ENCODE measurements around the gene ZNF570. TPM values are rescaled to one million over a fixed set of nuclear protein-coding genes. Genes with fewer than 3 reads are reported as not detected.

Gene ZNF570
- total and polyA plus RNA-seq, 2 of the 13 experiments (the other 11 are each of a cell fraction or from before 2014, with no cell fraction given) = 1.0 to 4.4 TPM

DNA sequence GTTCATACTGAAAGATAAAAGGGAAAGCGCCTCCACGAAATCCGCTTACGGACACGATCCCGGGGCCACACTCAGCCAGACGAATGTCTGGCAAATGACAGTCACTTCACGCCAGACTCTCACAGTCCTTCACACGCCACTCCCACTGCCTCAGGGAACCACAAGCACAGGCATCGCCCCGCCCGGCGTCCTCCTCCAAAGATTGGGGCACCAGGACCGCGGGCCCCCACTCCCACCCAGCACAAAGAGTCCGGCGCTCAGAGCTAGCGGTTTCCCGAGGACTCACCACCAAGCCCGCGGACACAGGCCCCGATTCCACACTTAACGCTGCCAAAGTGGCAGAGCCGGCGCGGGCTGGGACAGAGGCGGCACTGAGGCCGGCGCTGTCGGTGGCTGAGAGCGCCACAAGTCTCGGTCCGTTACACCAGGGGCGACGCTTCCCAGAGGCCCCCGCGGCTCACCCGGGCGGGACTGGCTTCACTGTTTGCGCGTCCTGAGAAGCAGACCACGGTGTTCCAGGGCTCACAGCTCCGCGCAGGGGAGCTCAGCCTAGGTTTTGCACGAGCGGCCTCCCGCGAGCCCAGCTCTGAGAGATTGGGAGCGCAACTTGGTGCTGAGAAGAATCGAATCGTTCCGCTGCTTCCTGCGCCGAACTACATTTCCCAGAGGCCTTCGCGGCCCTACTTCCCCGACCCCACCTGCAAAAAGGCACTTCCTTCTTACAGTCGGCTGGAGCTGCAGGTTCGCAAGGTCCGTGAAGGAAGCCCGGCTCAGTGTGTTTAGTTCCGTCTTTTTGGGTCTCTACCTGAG lies 2.2 kb upstream of the ZNF570 start, which contains the start of gene ZNF569 (continued):
- TF ChIP-seq ZBTB7B (CRISPR knock-in tag; IDR thresholded peaks at IDR 0.05) (no peak), SMARCC2 (IDR thresholded peaks at IDR 0.05) (no peak), ZNF616 (CRISPR knock-in tag; IDR thresholded peaks at IDR 0.05; ENCODE audit: low read depth) (no peak), ELF1 (CRISPR knock-in tag; IDR thresholded peaks at IDR 0.05) (peak; percentile 96), TBX3 (IDR thresholded peaks at IDR 0.05; ENCODE audit: borderline replicate concordance) (no peak), IKZF4 (CRISPR knock-in tag; IDR thresholded peaks at IDR 0.05; ENCODE audit: borderline replicate concordance, low read depth, not compliant biosample characterization) (no peak), ZNF512 (CRISPR knock-in tag; IDR thresholded peaks at IDR 0.05) (no peak), RFXANK (CRISPR knock-in tag; IDR thresholded peaks at IDR 0.05) (0 out of 2 replicates have a peak, but pooled peaks have one; percentile 45), ZNF850 (CRISPR knock-in tag; conservative IDR thresholded peaks at IDR 0.05) (no peak), MTF1 (CRISPR knock-in tag; IDR thresholded peaks at IDR 0.05) (no peak), KAT2B (IDR thresholded peaks at IDR 0.05; ENCODE audit: borderline replicate concordance, low read depth, low read length) (no peak), ZSCAN20 (CRISPR knock-in tag; IDR thresholded peaks at IDR 0.05; ENCODE audit: borderline replicate concordance) (no peak), SSRP1 (CRISPR knock-in tag; IDR thresholded peaks at IDR 0.05) (no peak), TEF (CRISPR knock-in tag; IDR thresholded peaks at IDR 0.05) (no peak), KDM3A (CRISPR knock-in tag; IDR thresholded peaks at IDR 0.05; ENCODE audit: low read depth) (no peak), ZIK1 (CRISPR knock-in tag; IDR thresholded peaks at IDR 0.05; ENCODE audit: borderline replicate concordance, low read depth) (no peak; the same call in 1 of the 2 replicates), JUN (CRISPR knock-in tag; IDR thresholded peaks at IDR 0.05) (no peak), RFX1 (IDR thresholded peaks at IDR 0.05) (no peak), HOXA3 (CRISPR knock-in tag; IDR thresholded peaks at IDR 0.05) (peak; percentile 92), KLF16 (CRISPR knock-in tag; IDR thresholded peaks at IDR 0.05) (peak in 1 of 2 experiments; percentile 65; a peak in 2 of 4 replicates), SNAPC2 (CRISPR knock-in tag; IDR thresholded peaks at IDR 0.05) (0 out of 2 replicates have a peak, but pooled peaks have one; percentile 59), FOXA3 (CRISPR knock-in tag; IDR thresholded peaks at IDR 0.05) (peak; percentile 51), ZNF7 (CRISPR knock-in tag; IDR thresholded peaks at IDR 0.05) (0 out of 2 replicates have a peak, but pooled peaks have one; percentile 28), ZFP36L1 (CRISPR knock-in tag; IDR thresholded peaks at IDR 0.05) (no peak), ARNTL (CRISPR knock-in tag; IDR thresholded peaks at IDR 0.05) (no peak), YEATS2 (CRISPR knock-in tag; IDR thresholded peaks at IDR 0.05; ENCODE audit: borderline replicate concordance) (peak; percentile 80)
- TF ChIP-seq, protein P1, sequence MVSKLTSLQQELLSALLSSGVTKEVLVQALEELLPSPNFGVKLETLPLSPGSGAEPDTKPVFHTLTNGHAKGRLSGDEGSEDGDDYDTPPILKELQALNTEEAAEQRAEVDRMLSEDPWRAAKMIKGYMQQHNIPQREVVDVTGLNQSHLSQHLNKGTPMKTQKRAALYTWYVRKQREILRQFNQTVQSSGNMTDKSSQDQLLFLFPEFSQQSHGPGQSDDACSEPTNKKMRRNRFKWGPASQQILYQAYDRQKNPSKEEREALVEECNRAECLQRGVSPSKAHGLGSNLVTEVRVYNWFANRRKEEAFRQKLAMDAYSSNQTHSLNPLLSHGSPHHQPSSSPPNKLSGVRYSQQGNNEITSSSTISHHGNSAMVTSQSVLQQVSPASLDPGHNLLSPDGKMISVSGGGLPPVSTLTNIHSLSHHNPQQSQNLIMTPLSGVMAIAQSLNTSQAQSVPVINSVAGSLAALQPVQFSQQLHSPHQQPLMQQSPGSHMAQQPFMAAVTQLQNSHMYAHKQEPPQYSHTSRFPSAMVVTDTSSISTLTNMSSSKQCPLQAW (CRISPR knock-in tag; IDR thresholded peaks at IDR 0.05) = peak; percentile 70
- TF ChIP-seq, protein P2, sequence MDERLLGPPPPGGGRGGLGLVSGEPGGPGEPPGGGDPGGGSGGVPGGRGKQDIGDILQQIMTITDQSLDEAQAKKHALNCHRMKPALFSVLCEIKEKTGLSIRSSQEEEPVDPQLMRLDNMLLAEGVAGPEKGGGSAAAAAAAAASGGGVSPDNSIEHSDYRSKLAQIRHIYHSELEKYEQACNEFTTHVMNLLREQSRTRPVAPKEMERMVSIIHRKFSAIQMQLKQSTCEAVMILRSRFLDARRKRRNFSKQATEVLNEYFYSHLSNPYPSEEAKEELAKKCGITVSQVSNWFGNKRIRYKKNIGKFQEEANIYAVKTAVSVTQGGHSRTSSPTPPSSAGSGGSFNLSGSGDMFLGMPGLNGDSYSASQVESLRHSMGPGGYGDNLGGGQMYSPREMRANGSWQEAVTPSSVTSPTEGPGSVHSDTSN (CRISPR knock-in tag; IDR thresholded peaks at IDR 0.05) = no peak
